Measurements from ENCODE around the gene SPATA7. TPM values are rescaled to one million over a fixed set of nuclear protein-coding genes. Genes with fewer than 3 reads are reported as not detected.

The SPATA7 gene
- polyA plus RNA-seq, 3 donors: 2.2 to 4.8 (median 3.4) TPM

GRCh38 chr14:88454886-88455285 is 69.4 kb downstream of the SPATA7 start:
- H3K4me3 ChIP-seq (replicated peaks in 1 of 3; ENCODE audit: low read depth in 2 of 3, low read length in 3 of 3): no peak overlapping the region
- no peak overlapping the region for H3K27ac Mint-ChIP-seq
- H3K9me3 ChIP-seq (replicated peaks in 1 of 2; ENCODE audit: control insufficient read depth in 1 of 2, insufficient read depth in 1 of 2, low read length in 2 of 2): peaks cover 0 to 5% of the 10 kb centered on the region in 2 donors
- WGBS (ENCODE audit: insufficient coverage): no CpG with 5 or more reads among the region's 2 CpGs
- peaks cover 7 to 25% (median 15%) of the 10 kb centered on the region in 7 donors for H3K9me3 Mint-ChIP-seq
- H3K36me3 Mint-ChIP-seq: peaks cover 5 to 22% of the 10 kb centered on the region in 2 donors
- DNase-seq: no peak
- no peaks in the 10 kb centered on the region for H3K79me2 ChIP-seq (ENCODE audit: insufficient read depth, low read length)
- intact Hi-C loops (cut with micrococcal nuclease): no loop called here
- no peaks in the 10 kb centered on the region for H3K27me3 Mint-ChIP-seq (ENCODE audit: low read depth in 3 of 3)
- no peaks in the 10 kb centered on the region for H3K4me1 Mint-ChIP-seq
- TF ChIP-seq CTCF (IDR thresholded peaks at IDR 0.05): no peak
- H3K36me3 ChIP-seq (replicated peaks in 1 of 2; ENCODE audit: control insufficient read depth in 1 of 2, insufficient read depth in 2 of 2, low read length in 2 of 2): no peaks in the 10 kb centered on the region
- H3K27me3 ChIP-seq (ENCODE audit: control insufficient read depth in 2 of 2, insufficient read depth in 2 of 2, low read length in 2 of 2): no peaks in the 10 kb centered on the region
- no peak overlapping the region for H3K4me3 Mint-ChIP-seq
- H4K20me1 ChIP-seq (ENCODE audit: insufficient read depth, low read length): no peaks in the 10 kb centered on the region
- no peak overlapping the region for H2AFZ ChIP-seq (ENCODE audit: insufficient read depth, low read depth, low read length, poor library complexity, severe bottlenecking)
- no peak overlapping the region for H3K4me2 ChIP-seq (replicated peaks; ENCODE audit: extremely low read depth, low read length, poor library complexity, severe bottlenecking)
- no peak overlapping the region for H3K27ac ChIP-seq (ENCODE audit: low read depth in 1 of 2, low read length in 2 of 2)
- no peaks in the 10 kb centered on the region for H3K4me1 ChIP-seq (ENCODE audit: control insufficient read depth in 1 of 2, insufficient read depth in 2 of 2, low read length in 2 of 2)
- H3K9ac ChIP-seq (ENCODE audit: insufficient read depth, low read length, poor library complexity, severe bottlenecking): no peak overlapping the region

- Histone ChIP-seq H3K27me3 (ENCODE audit: control insufficient read depth in 2 of 2, insufficient read depth in 2 of 2, low read length in 2 of 2) (no peaks in the 10 kb centered on the region), H3K9ac (ENCODE audit: insufficient read depth, low read length, poor library complexity, severe bottlenecking) (no peak overlapping the region), H2AFZ (ENCODE audit: insufficient read depth, low read depth, low read length, poor library complexity, severe bottlenecking) (no peak overlapping the region), H3K79me2 (ENCODE audit: insufficient read depth, low read length) (no peaks in the 10 kb centered on the region), H3K27ac (ENCODE audit: low read depth in 1 of 2, low read length in 2 of 2) (no peak overlapping the region), H4K20me1 (ENCODE audit: insufficient read depth, low read length) (no peaks in the 10 kb centered on the region), H3K4me2 (replicated peaks; ENCODE audit: extremely low read depth, low read length, poor library complexity, severe bottlenecking) (no peak overlapping the region), H3K36me3 (replicated peaks in 1 of 2; ENCODE audit: control insufficient read depth in 1 of 2, insufficient read depth in 2 of 2, low read length in 2 of 2) (no peaks in the 10 kb centered on the region), H3K4me3 (replicated peaks in 1 of 3; ENCODE audit: low read depth in 2 of 3, low read length in 3 of 3) (no peak overlapping the region), H3K9me3 (replicated peaks in 1 of 2; ENCODE audit: control insufficient read depth in 1 of 2, insufficient read depth in 1 of 2, low read length in 2 of 2) (peaks cover 0 to 11% of the 10 kb centered on the region in 2 donors), H3K4me1 (ENCODE audit: control insufficient read depth in 1 of 2, insufficient read depth in 2 of 2, low read length in 2 of 2) (no peaks in the 10 kb centered on the region)
- peak; percentile 53 for TF ChIP-seq CTCF (IDR thresholded peaks at IDR 0.05)
- 100% methylated on average over 1 of the region's 4 CpGs for WGBS (ENCODE audit: insufficient coverage)
- Mint-ChIP-seq H3K27ac (no peak overlapping the region), H3K4me1 (no peaks in the 10 kb centered on the region), H3K4me3 (no peak overlapping the region), H3K36me3 (peaks cover 4 to 22% of the 10 kb centered on the region in 2 donors), H3K27me3 (ENCODE audit: low read depth in 3 of 3) (peaks cover 0 to 2% (median 0%) of the 10 kb centered on the region in 3 donors), H3K9me3 (peaks cover 7 to 22% (median 11%) of the 10 kb centered on the region in 7 donors)
- DNase-seq: no peak
- intact Hi-C loops (cut with micrococcal nuclease): no loop called here
Measured at GRCh38 chr14:88463318-88463717, 77.9 kb downstream of the SPATA7 start.

All from CD14-positive monocyte (primary cell).